Mesendoderm (in vitro differentiated cells): ENCODE results near the gene ARHGEF19.

Source experiments
- DNase-seq: peaks from one replicate; pipeline ENCODE4 v3.0.0; 2013
- H2AK5ac ChIP-seq: 2 replicates; pipeline ENCODE4 v1.6.1; 2013; ENCODE audit warnings: low read length, inconsistent platforms
- H2BK120ac ChIP-seq: 2 replicates; pipeline ENCODE4 v1.6.1; 2013; ENCODE audit warnings: low read depth, mild to moderate bottlenecking, low read length, moderate library complexity, mixed read lengths
- H2BK15ac ChIP-seq: replicated peaks from 2 replicates; pipeline ENCODE4 v1.6.1; 2013; ENCODE audit warnings: low read depth, mild to moderate bottlenecking, moderate library complexity
- H2BK5ac ChIP-seq: 2 replicates; pipeline ENCODE4 v1.6.1; 2013; ENCODE audit warnings: low read length, inconsistent platforms
- H3K18ac ChIP-seq: 2 replicates; pipeline ENCODE4 v1.6.1; 2013; ENCODE audit warnings: mild to moderate bottlenecking, low read length, mixed read lengths
- H3K23ac ChIP-seq: one replicate; pipeline ENCODE4 v1.6.1; 2013; ENCODE audit warnings: low read length
- H3K27ac ChIP-seq: 2 replicates; pipeline ENCODE4 v1.5.1; 2013; ENCODE audit warnings: low read depth, mild to moderate bottlenecking, inconsistent platforms, low read length, moderate library complexity
- H3K27me3 ChIP-seq: 2 replicates; pipeline ENCODE4 v1.6.1; 2013; ENCODE audit warnings: low read length, control low read depth, mild to moderate bottlenecking, inconsistent platforms; ENCODE audit not compliant: insufficient read depth, poor library complexity
- H3K36me3 ChIP-seq: 2 replicates; pipeline ENCODE4 v1.6.1; 2013; ENCODE audit warnings: low read length, inconsistent platforms; ENCODE audit not compliant: control insufficient read depth, insufficient read depth
- H3K4ac ChIP-seq: one replicate; pipeline ENCODE4 v1.6.1; 2013; ENCODE audit warnings: low read depth, mild to moderate bottlenecking, low read length, moderate library complexity
- H3K4me1 ChIP-seq: 2 replicates; pipeline ENCODE4 v1.6.1; 2013; ENCODE audit warnings: low read depth, low read length, inconsistent platforms; ENCODE audit not compliant: control insufficient read depth
- H3K4me2 ChIP-seq: 2 replicates; pipeline ENCODE4 v1.6.1; 2013; ENCODE audit warnings: low read length
- H3K4me3 ChIP-seq: 2 replicates; pipeline ENCODE4 v1.5.1; 2013; ENCODE audit warnings: mild to moderate bottlenecking, low read length
- H3K56ac ChIP-seq: one replicate; pipeline ENCODE4 v1.6.1; 2013; ENCODE audit warnings: low read length
- H3K79me1 ChIP-seq: 2 replicates; pipeline ENCODE4 v1.6.1; 2013; ENCODE audit warnings: low read length, inconsistent platforms
- H3K79me2 ChIP-seq: 2 replicates; pipeline ENCODE4 v1.6.1; 2013; ENCODE audit warnings: mild to moderate bottlenecking, low read length; ENCODE audit not compliant: control insufficient read depth, insufficient read depth
- H3K9ac ChIP-seq: 2 replicates; pipeline ENCODE4 v1.6.1; 2013; ENCODE audit warnings: low read length, inconsistent platforms
- H4K5ac ChIP-seq: one replicate; pipeline ENCODE4 v1.6.1; 2013; ENCODE audit warnings: low read length
- H4K8ac ChIP-seq: one replicate; pipeline ENCODE4 v1.6.1; 2013; ENCODE audit warnings: low read depth, mild to moderate bottlenecking, control low read depth, low read length, moderate library complexity
- WGBS: extraction: QIAGEN DNeasy Blood & Tissue Kit; methylation state at CpG from one replicate; pipeline ENCODE4 v1.1.7; 2013; ENCODE audit warnings: low lambda C conversion rate, missing lambda C conversion rate; ENCODE audit not compliant: insufficient coverage; ENCODE audit errors: extremely low coverage; 5-methylcytosine and 5-hydroxymethylcytosine counted together

Gene ARHGEF19

GRCh38 chr1:16177306-16177705, 35.1 kb downstream of the ARHGEF19 start:
- Histone ChIP-seq H3K27ac (no peak overlapping the region), H2BK15ac (no peak overlapping the region), H3K18ac (no peak overlapping the region), H3K4me1 (peaks cover 2% of the 10 kb centered on the region), H3K79me2 (no peaks in the 10 kb centered on the region), H3K4ac (no peak overlapping the region), H3K56ac (no peak overlapping the region), H3K27me3 (no peaks in the 10 kb centered on the region), H2BK5ac (no peak overlapping the region), H2BK120ac (no peak overlapping the region), H3K4me3 (no peak overlapping the region), H4K5ac (no peak overlapping the region), H3K23ac (no peak overlapping the region), H3K79me1 (no peaks in the 10 kb centered on the region), H3K9ac (no peak overlapping the region), H3K4me2 (no peak overlapping the region), H2AK5ac (peak overlapping the region; percentile 6), H3K36me3 (no peaks in the 10 kb centered on the region), H4K8ac (no peak overlapping the region)
- no peak for DNase-seq
- no CpG with 5 or more reads among the region's 4 CpGs for WGBS

GRCh38 chr1:16176653-16177052, 35.8 kb downstream of the ARHGEF19 start:
- H4K8ac ChIP-seq, result no peak overlapping the region
- H3K27ac ChIP-seq, result no peak overlapping the region
- H3K4me3 ChIP-seq, result no peak overlapping the region
- H2BK120ac ChIP-seq, result no peak overlapping the region
- H3K36me3 ChIP-seq, result no peaks in the 10 kb centered on the region
- no peak overlapping the region for H2BK5ac ChIP-seq
- DNase-seq, result no peak
- no peak overlapping the region for H3K4me2 ChIP-seq
- no peaks in the 10 kb centered on the region for H3K79me1 ChIP-seq
- no CpG with 5 or more reads among the region's 7 CpGs for WGBS
- H3K79me2 ChIP-seq, result no peaks in the 10 kb centered on the region
- H3K27me3 ChIP-seq, result no peaks in the 10 kb centered on the region
- no peak overlapping the region for H4K5ac ChIP-seq
- no peak overlapping the region for H3K56ac ChIP-seq
- H3K4me1 ChIP-seq, result peaks cover 1% of the 10 kb centered on the region
- H2AK5ac ChIP-seq, result peak overlapping the region; percentile 27
- H3K9ac ChIP-seq, result no peak overlapping the region
- H3K4ac ChIP-seq, result no peak overlapping the region
- H2BK15ac ChIP-seq, result no peak overlapping the region
- H3K23ac ChIP-seq, result no peak overlapping the region
- H3K18ac ChIP-seq, result peak overlapping the region; percentile 2

GRCh38 chr1:16175610-16176553, 36.6 kb downstream of the ARHGEF19 start:
- H3K23ac ChIP-seq, result no peak overlapping the region
- no peak overlapping the region for H2AK5ac ChIP-seq
- no peaks in the 10 kb centered on the region for H3K79me1 ChIP-seq
- H3K4me3 ChIP-seq, result no peak overlapping the region
- peak overlapping the region; percentile 78 for H3K18ac ChIP-seq
- no peak for DNase-seq
- H3K36me3 ChIP-seq, result no peaks in the 10 kb centered on the region
- H3K4me2 ChIP-seq, result no peak overlapping the region
- H3K4me1 ChIP-seq, result no peaks in the 10 kb centered on the region
- H3K56ac ChIP-seq, result peak overlapping the region; percentile 74
- no peaks in the 10 kb centered on the region for H3K27me3 ChIP-seq
- no peak overlapping the region for H4K5ac ChIP-seq
- H2BK5ac ChIP-seq, result no peak overlapping the region
- H4K8ac ChIP-seq, result no peak overlapping the region
- no peak overlapping the region for H2BK120ac ChIP-seq
- no peaks in the 10 kb centered on the region for H3K79me2 ChIP-seq
- peak overlapping the region; percentile 24 for H3K9ac ChIP-seq
- H3K4ac ChIP-seq, result no peak overlapping the region
- no CpG with 5 or more reads among the region's 24 CpGs for WGBS
- H2BK15ac ChIP-seq, result no peak overlapping the region
- H3K27ac ChIP-seq, result peak overlapping the region; percentile 21

GRCh38 chr1:16174886-16175598, 37.4 kb downstream of the ARHGEF19 start:
- Histone ChIP-seq H3K56ac (peak overlapping the region; percentile 37), H2BK5ac (no peak overlapping the region), H3K79me1 (no peaks in the 10 kb centered on the region), H3K79me2 (no peaks in the 10 kb centered on the region), H3K4me1 (no peaks in the 10 kb centered on the region), H3K4ac (no peak overlapping the region), H3K4me3 (no peak overlapping the region), H2AK5ac (no peak overlapping the region), H3K18ac (peak overlapping the region; percentile 78), H4K5ac (no peak overlapping the region), H3K36me3 (no peaks in the 10 kb centered on the region), H2BK15ac (no peak overlapping the region), H3K4me2 (no peak overlapping the region), H4K8ac (no peak overlapping the region), H2BK120ac (peak overlapping the region; percentile 39), H3K27ac (no peak overlapping the region), H3K23ac (no peak overlapping the region), H3K27me3 (no peaks in the 10 kb centered on the region), H3K9ac (no peak overlapping the region)
- DNase-seq, result no peak
- WGBS, result no CpG with 5 or more reads among the region's 22 CpGs

- WGBS, result no CpG with 5 or more reads among the region's 9 CpGs
- no peak overlapping the region for H2BK15ac ChIP-seq
Measured at GRCh38 chr1:16174261-16174868, 38.1 kb downstream of the ARHGEF19 start.

More at GRCh38 chr1:16174261-16174868, 38.1 kb downstream of the ARHGEF19 start:
- H3K4me2 ChIP-seq, result no peak overlapping the region
- H3K79me2 ChIP-seq, result no peaks in the 10 kb centered on the region
- no peak overlapping the region for H2BK5ac ChIP-seq
- no peak overlapping the region for H4K8ac ChIP-seq
- H3K27ac ChIP-seq, result peak overlapping the region; percentile 30
- peak overlapping the region; percentile 39 for H2BK120ac ChIP-seq
- no peak overlapping the region for H3K9ac ChIP-seq
- H3K4me3 ChIP-seq, result no peak overlapping the region
- H3K4me1 ChIP-seq, result peaks cover under 1% of the 10 kb centered on the region
- peak overlapping the region; percentile 37 for H3K56ac ChIP-seq
- H3K36me3 ChIP-seq, result no peaks in the 10 kb centered on the region
- H3K18ac ChIP-seq, result no peak overlapping the region
- no peak for DNase-seq
- H3K23ac ChIP-seq, result no peak overlapping the region
- no peaks in the 10 kb centered on the region for H3K79me1 ChIP-seq
- no peaks in the 10 kb centered on the region for H3K27me3 ChIP-seq
- no peak overlapping the region for H3K4ac ChIP-seq
- H2AK5ac ChIP-seq, result no peak overlapping the region
- H4K5ac ChIP-seq, result no peak overlapping the region
